Activated CD4-positive, CD25-positive, alpha-beta regulatory T cell treated with anti-CD3 and anti-CD28 coated beads, Interleukin-2, amount 50 U/mL, for 72 hours (primary cell): ENCODE data around the gene ZNF180.
"Not testable (repeated sequence)": the region's sequence is repeated elsewhere in the genome, so short reads cannot be mapped to it uniquely, and the experiment has no call there.

Experiments
- DNase-seq: peaks from one replicate; pipeline ENCODE4 v3.0.0; 2021

Gene ZNF180

DNA sequence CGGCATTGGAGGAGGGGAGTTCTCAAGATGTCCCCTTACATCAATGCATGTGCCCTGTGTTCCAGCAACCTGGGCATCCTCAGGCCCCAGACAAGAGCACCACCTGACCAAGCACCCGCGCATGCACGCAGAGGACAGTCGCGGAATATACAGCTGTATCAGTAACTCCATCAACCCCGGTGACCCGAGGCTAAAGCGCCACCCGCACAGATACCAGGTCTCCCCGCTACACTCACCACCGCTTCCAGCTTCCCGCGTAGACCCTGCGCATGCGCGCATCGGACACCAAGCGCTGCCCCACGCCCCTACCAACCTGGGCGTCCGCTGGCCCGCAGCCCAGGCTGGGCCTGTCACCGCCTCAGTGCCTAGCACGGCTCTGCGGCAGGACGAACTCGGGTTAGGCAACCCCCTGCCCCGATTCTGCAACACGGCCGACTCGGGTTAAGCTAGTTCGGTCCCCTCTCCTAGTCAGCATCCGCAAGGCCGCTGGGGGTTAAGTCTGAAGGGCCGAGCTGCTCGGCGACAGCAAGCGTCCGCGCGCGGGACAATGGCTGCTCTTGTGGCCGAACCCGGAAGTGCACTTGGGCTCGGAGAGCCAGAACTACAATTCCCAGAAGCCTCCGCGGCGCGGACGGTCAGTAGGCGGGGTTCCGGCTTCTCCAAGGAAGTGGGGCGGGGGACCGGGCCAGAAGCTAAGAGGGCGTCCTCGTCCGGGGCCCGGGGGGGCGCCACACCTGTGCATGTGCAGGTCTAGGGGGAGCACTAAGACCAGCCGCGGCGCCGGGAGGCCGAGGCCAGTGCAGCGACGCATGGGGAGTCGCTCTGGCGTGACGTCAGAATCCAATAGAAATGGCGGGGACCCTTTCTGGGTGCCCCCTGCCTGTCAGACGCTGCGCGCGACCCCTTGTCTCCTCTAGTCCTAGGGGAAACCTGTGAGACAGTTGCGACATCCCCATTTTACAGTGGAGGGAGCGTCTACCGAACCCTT lies at the start of gene ZNF180:
Gene ZNF180 (minus strand): TSS at position 561 of the 988 bp plus-strand sequence. CDS start 3,188 bp downstream, outside the sequence.
- DNase-seq = peak; percentile 97

DNA sequence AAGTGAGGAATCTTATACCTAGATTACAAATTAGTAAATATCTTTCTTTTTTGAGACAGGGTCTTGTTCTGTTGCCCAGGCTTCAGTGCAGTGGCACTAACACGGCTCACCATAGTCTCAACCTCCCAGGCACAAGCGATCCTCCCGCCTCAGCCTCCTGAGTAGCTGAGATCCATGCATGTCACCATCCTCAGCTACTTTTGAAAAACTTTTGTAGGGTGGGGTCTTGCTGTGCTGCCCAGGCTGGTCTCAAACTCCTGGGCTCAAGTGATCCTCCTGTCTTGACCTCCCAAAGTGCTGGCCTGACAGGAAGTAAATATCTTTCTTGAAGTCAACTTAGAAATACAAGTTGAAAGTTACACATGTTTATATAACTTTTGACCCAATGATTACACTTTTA lies 49.2 kb upstream of the ZNF180 start:
- DNase-seq = no peak

DNA sequence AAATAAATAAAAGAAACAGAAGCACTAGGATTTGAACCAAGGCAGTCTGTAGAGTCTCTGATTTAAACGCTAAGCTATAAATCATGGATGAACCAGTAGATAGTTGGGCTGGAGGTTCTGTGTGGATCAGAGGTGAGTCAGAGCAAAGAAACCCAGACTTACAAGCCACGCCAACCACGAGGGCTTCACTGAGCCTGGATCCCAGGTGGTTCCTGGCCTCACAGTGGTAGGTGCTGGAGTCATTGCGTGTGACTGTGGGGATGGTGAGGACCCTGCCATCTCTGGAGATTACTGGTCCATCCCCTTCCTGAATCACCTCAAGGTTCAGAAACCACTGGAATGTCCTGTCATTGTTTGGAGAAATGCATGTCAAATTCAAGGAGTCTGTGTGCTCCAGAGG lies 48.4 kb upstream of the ZNF180 start:
- no peak for DNase-seq

DNA sequence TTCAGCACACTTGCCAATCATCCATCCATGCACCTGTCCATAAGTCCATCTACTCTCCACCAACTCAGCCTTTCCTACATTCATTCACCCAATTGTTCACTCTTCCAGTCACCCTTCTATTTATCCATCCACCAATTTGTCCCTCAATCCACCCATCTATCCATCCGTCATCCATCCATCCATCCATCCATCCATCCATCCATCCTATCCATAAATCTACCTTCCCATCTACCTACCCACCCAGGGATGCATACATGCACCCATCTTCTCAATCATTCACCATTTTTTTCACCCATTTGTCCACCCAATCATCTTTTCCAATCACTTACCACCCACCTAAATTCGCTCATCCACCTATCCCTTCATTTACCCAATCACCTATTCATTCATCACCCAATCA lies 43.7 kb upstream of the ZNF180 start:
- DNase-seq = no peak

DNA sequence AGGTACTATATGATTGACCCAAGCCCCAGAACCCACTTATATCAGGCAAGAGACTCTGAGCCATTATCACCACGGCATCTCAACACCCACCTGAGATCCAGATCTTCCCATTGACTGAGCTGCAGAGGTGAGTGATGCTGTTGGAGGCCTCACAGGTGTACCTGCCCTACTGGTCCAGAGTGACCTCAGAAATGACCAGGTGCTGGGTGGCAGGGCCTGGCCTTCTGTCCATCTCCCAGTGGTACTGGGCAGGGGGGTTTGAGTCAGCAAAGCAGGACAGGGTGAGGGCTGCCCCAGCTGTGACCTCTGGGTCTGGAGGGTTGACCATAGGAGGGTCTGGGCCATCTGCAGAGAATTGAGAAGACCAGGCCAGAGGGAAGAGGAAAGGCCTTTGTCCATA lies 42.3 kb upstream of the ZNF180 start:
- no peak for DNase-seq

DNA sequence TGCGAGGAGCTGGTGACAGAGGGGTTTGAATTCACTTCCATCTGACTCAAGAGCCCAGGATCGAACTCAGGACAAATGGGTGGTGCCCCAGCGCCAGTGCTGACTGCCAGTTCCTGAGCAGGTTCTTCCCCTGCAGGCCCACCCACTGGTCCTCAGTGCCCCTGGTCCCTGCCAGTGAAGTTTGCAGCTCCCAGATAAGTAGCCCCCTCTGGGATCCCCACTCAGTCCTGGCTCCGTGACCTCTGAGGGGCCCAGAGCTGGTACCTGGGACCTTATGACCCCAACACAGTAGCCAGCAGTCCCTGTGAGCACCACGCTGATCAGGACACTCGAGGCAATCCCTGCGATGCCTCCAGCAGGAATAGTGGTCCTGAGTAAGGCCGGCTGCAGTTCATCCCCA lies 40.4 kb upstream of the ZNF180 start:
- no peak for DNase-seq

DNA sequence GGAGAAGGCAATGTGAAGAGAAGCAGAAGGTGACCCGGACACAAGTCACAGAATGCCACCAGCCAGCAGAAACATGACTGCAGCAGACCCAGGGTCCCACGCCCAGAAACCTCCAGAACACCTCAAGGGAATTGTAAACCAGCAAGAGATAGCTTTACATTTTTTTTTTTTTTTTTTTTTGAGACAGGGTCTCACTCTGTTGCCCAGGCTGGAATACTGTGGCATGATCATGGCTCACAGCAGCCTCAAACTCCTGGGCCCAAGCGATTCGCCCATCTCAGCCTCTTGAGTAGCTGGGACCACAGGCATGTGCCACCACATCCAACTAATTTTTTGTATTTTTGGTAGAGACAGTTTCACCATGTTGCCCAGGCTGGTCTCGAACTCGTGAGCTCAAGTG lies 39.7 kb upstream of the ZNF180 start:
- no peak for DNase-seq

DNA sequence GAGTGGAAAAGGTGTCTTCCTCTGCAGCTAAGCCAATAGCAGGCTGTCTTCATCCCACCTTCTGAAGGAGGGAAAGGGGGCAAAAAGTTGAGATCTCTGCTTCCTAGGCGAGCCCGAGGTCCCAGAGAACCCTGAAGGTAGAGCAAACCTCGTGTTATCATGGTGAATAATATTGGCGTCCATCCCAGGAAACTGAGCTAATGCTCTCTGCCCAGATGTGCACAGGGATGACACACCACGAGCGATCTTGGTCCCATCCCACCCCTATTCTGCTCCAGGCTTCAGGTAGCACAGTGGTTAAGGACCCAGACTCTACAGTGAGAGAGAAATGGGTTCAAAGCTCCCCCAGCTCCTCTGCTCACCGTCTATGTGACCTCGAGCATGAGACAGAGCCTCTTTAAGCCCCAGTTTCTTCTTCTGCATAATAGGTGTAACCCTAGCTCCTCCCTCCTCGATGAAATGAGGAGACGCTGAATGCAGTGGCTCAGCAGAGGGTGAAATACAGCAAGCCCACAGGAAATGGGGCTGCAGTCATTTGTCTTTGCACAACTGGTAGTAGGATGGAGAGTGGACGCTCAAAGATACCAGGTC lies 39.0 kb upstream of the ZNF180 start:
- DNase-seq = no peak

DNA sequence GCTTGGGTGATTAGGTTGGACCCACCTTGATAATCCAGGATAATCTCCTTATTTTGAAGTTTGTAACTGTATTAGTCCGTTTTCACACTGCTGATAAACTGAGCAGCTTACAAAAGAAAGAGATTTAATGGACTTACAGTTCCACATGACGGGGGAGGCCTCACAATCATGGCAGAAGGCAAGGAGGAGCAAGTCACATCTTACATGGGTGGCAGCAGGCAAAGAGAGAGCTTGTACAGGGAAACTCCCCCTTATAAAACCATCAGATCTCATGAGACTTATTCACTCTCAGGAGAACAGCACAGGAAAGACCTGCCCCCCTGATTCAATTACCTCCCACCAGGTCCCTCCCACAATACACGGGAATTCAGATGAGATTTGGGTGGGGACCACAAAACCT lies 35.0 kb upstream of the ZNF180 start:
- DNase-seq = not testable (repeated sequence)

DNA sequence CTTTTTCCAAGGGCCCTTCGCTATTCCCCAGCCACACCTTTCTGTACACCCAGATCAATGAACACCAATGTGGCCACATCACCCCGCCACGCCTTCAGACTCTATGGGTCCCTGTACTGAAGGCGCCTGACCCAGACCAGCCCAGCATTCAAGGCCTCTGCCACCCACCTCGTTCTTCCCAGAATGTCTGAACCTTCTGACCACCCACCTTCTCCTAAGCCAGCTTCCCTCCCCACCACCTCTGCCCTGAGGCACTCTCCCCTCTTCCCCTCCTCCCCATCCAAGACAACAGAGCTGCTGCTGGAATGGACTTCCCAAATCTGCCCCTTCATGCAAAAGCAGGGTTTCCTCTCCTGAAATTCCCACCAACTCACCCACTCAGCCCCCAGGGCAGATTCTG lies 32.5 kb upstream of the ZNF180 start:
- DNase-seq = no peak

DNA sequence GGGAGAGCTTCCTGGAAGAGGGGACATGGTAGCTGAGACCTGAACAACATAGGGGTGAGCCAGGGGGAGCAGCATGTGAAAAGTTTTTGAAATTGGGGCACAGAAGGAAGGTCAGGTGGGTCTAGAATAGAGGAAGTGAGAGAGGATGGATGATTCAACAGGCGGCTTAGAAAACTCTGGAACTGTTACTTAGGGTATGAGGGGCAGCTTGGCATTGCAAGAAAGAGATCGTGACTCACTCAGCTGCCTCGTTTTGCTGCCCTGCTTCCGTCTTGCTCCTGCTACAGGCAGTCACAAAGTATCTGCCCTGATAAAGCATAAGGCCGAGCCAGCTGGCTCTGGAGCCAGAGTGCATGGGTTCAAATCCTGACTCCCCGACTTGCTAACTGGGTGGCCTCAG lies 30.5 kb upstream of the ZNF180 start:
- no peak for DNase-seq

DNA sequence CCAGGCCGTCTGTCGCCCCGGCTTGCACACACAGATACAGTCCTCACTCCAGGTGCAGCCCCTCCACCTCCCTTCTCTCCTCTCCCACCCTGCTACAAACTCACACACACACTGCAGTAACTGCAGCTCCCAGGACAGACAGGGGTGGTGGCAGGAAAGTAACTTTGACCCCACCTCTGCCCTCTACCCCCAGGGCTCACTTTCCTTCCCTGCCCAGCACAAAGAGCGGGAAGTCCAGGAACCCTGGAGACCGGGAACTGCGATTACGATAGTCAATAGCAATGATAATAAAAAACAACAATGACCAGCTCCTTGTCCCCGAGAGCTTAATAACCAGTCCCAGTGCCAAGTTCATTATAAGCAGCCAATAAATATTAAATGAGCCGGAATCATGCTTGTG lies 29.2 kb upstream of the ZNF180 start, which contains the start of gene CEACAM20:
Gene CEACAM20 (minus strand): TSS at position 140 of the 400 bp plus-strand sequence. CDS start 166 bp downstream, outside the sequence.
- DNase-seq = no peak

DNA sequence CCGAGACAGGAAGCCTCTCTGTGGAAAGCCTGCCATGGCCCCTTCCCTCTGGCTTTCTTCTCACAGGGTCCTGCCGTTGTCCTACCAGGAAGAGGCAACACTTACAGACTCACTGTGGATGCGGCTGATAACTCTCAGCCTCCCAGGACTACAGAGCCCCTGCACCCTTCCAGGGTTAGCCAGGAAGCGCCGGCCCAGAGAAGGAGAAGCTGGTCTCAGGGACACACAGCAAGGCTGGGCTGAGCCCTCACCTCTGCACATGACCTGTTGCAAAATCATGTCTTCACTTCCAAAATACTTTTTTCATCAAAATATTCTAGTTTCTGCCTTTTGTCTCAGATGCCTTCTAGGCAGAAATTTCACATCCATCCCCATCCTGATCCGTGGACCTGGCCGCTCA lies 27.2 kb upstream of the ZNF180 start:
- DNase-seq = no peak

DNA sequence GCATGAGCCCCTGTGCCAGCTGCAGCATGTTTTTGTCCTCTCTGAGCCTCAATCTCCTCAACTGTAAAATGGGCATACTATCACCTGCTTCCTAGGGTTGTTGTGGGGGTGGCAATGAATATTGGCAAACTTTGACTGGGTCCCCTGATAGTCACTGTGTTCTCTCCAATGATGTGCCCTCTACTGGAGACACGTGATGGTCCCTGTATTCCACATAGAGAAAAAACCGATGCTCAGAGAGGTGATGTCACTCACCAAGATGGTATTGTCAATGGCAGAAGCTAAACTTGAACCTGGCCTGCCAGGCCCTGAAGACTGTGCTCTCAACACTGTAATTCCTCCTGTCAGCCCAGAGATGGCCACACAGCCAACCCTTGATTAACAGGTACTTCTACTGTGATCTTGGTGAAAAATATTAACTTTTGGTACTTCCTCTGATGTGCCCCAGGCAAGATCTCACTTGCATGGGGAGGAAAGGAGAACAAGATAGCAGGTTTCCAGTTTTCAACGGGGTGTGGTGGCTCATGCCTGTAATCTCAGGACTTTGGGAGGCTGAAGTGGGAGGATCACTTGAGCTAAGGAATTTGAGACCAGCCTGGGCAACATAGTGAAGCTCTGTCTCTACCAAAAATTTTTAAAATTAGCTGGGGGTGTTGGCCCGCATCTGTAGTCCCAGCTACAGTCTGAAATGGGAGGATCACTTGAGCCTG lies 25.6 kb upstream of the ZNF180 start:
- DNase-seq = no peak

DNA sequence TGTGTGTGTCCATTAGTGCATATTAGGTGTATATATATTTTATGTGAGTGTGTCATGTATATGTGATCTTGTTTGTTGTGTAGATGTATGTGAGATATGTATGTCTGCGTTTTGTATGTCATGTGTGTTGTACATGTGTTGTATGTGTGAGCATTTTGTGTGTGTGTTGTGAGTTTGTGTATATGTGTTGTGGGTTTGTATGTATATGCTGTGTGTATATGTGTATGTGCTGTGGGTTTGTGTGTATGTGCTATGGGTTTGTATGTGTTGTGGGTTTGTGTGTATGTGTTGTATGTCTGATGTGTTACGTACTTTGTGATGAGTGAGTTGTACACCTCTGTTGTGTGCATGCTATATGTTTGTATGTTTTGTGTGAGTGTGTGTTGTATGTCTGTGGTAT lies 21.0 kb upstream of the ZNF180 start:
- DNase-seq = no peak

DNA sequence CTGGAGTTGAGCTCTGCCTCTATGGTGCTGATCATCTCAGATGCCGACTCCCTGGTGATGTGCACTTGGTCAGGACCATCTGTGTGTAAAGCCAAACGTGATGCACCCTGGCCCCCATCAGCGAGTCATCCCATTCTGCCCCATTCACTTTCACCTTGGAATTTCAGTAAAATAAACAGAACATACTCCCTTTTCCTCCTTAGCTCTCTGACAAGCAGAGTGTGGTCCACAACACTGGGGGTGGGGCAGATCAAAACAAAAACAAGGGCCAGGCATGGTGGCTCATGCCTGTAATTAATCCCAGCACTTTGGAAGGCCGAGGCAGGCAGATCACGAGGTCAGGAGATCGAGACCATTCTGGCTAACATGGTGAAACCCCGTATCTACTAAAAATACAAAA lies 16.8 kb upstream of the ZNF180 start:
- no peak for DNase-seq

DNA sequence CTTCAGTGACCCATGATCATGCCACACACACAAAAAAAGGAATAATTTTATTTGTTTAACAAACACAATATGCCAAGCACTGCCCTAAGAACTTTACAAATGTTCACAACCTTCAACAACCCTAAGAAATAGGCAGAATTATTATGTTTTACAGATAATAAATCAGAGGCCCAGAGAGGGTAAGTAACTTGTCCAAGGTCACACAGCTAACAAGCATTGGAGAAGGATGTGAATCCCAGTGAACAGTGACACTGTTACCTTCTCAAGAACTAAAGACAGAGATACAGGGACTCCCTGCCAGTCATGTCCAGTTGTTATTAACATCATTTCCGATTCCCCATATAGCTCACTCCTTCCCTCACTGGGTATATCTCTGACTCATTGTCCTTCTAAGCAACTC lies 15.6 kb upstream of the ZNF180 start:
- no peak for DNase-seq

DNA sequence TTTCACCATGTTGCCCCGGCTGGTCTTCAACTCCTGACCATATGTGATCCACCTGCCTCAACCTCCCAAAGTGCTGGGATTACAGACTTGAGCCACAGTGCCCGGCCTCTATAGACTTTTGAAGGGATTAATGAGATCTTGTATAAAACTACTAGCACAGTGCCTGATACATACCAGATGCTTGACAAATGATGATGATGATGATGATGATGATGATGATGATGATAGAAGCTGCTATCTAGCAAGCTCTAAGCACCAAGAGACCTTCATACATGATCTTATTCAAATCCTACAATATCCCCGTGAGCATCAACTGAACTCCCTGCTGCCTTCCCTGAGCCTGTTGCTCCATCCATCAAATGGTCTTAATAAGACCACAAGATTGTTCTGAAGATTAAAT lies 14.7 kb upstream of the ZNF180 start:
- DNase-seq = no peak

DNA sequence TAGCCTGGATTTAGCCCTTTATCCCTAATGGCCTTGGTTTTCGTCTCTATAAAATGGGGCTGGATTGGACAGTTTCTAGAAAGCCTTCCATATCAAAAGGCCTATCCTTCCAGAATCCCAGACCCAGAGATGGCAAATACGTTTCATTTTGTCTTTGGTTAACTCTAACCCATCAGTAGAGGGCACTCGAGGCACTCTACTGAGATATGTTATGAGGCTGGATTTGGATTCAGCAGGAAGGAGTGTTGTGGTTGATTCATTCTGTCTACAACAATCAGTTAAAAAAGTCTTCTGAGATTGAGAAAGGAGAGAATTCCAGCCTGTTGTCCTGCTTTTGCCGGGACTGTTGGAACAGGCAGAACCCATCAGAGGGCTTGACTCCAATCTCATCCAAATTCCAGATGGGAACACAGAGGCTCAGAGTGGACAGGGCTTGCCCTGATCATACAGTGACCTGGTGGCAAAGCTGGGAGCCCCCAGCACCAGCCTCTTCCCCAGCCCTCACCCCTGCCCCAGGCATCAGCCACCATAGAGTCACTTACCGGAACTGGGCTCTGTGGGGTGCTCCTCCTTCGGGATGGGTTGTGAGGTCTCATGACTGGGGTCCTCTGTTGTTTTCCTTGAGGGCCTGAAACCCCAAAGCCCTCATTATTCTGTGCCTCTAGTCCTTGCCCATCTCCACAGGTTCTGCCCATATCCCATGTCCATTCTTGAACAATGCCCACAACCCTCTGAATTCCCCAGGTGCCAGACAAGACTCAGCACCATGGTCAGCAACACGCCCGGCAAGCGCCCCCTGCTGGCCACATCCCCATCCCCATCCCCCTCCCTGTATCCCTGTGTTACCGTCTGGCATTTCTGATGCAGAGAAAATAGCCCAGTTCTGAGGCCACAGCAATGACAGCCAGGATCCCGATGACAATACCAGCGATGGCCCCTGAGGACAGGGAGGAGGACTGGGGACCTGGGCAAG lies 12.3 kb upstream of the ZNF180 start:
- peak; percentile 51 for DNase-seq

DNA sequence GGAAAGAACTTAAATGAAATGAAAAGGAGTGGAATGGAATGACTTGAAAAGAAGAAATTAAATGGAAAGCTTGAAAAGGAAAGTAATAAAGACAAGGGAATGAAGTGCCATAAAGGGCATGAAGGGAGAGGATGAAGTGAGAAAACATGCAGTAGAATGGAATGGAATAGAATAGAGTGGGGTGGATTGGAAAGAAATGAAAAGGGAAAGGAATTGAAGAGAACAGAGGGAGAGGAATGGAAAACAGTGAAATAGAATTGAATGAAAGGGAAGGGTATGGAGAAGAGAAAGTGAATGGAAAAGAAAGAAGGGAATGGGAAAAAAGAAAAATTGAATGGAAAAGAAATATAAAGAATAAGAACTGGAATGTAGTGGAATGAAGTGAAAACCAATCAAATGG lies 9.2 kb upstream of the ZNF180 start:
- no peak for DNase-seq

DNA sequence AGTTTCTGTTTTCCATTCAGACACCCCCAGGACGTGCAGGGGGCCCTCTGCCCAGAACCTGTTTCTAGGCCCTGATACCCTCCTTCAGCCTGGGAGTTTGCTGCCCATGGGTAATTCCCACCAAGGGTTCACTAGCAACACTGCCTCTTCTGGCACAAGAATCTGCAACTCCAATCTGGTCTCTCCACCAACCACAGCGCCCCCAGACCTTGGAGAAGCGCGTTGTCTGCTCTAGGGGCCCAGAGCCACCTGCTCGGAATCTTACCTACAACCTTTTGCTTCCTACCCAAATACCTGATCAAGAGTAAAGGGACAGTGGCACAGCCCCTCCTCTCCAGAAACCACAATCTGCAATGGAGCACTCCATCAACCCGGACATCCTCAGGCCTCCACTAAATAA lies 763 bp downstream of the ZNF180 start:
- DNase-seq = no peak

DNA sequence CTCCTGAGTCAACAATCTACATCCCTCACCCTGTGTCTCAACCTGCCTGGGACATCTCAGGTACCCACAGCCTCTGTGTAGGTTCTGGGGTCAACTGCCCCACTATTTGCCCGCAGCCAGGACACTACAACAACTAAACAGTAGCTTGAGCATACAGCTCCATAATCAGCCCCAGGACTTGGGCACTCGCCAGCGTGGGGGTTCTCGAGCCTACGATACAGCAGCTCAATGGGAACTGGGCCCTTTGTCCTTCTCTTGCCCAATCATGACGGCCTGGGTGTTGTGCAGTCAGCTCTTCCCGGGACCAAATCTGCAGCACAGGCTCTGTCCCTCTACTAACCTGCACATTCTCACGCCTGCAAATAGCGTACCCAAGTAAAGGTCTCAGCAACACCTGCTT lies 1.3 kb downstream of the ZNF180 start:
- no peak for DNase-seq
